ENCODE measurements around the gene NR1D1.

Gene NR1D1

GRCh38 chr17:40056379-40057015 is 43.9 kb downstream of the NR1D1 start:
- TF ChIP-seq, protein P1, sequence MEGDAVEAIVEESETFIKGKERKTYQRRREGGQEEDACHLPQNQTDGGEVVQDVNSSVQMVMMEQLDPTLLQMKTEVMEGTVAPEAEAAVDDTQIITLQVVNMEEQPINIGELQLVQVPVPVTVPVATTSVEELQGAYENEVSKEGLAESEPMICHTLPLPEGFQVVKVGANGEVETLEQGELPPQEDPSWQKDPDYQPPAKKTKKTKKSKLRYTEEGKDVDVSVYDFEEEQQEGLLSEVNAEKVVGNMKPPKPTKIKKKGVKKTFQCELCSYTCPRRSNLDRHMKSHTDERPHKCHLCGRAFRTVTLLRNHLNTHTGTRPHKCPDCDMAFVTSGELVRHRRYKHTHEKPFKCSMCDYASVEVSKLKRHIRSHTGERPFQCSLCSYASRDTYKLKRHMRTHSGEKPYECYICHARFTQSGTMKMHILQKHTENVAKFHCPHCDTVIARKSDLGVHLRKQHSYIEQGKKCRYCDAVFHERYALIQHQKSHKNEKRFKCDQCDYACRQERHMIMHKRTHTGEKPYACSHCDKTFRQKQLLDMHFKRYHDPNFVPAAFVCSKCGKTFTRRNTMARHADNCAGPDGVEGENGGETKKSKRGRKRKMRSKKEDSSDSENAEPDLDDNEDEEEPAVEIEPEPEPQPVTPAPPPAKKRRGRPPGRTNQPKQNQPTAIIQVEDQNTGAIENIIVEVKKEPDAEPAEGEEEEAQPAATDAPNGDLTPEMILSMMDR (IDR thresholded peaks at IDR 0.05; ENCODE audit: low read depth, low read length) = no peak
- no peak overlapping the region for H3K4me3 ChIP-seq (ENCODE audit: low read depth, low read length)
